ENCODE data around the gene MROH7. TPM values are rescaled to one million over a fixed set of nuclear protein-coding genes. Genes with fewer than 3 reads are reported as not detected.

Gene MROH7
- total and polyA plus RNA-seq, 9 of the 15 experiments (the other 6 are each of a cell fraction or from before 2014, with no cell fraction given), result not detected

DNA sequence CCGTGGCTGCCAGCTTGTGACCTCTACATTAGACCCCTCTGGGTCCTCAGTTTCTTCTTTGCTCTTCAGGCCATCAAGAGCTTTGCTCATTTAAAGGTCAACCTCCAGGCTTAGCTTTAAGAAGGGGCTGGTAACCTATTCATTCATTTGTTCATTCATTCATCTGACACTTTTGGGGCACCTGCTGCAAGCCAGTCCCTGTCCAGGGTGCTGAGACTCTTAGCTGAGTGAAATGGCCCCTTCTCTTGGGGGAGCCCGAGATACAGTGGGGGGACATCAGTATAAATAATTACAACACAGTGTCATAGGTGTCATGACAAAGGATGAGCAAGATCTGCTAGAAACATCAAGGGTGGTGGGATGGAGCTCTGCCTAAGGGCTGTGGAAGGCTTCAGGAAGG lies 63.6 kb downstream of the MROH7 start:
- H3K27me3 ChIP-seq (ENCODE audit: control insufficient read depth in 2 of 2, insufficient read depth in 2 of 2, low read length in 2 of 2), result peaks cover 29 to 63% of the 10 kb centered on the region in 2 experiments
- no peaks in the 10 kb centered on the region for H3K36me3 ChIP-seq (ENCODE audit: control insufficient read depth, insufficient read depth, low read length)
- no TSS peak for BruUV-seq (replicated peaks)
- 0% methylated on average over 2 of the region's 2 CpGs for WGBS (ENCODE audit: insufficient coverage, low coverage, missing lambda C conversion rate)
- H3K9me3 ChIP-seq (replicated peaks; ENCODE audit: control insufficient read depth, insufficient read depth, low read depth, low read length), result no peaks in the 10 kb centered on the region
- H3K79me2 ChIP-seq (ENCODE audit: control insufficient read depth, insufficient read depth, low read length), result no peaks in the 10 kb centered on the region
- H3K4me1 ChIP-seq (replicated peaks in 1 of 2; ENCODE audit: control insufficient read depth in 2 of 2, insufficient read depth in 2 of 2, low read length in 2 of 2), result no peaks in the 10 kb centered on the region
- no peak overlapping the region for H3K4me3 ChIP-seq
- no peak overlapping the region for H3K9ac ChIP-seq (ENCODE audit: insufficient read depth in 1 of 2, low read depth in 2 of 2, low read length in 2 of 2)
- FAIRE-seq, result peak; percentile 6
- ChIA-PET CTCF (ENCODE audit: low intra/inter-chr PET ratio) (no interaction called here), POLR2A (interaction anchor here (0.7 to 1.2 kb wide), 5 partner anchors 10 to 159 kb away, joined by 3 to 6 read pairs (median 3); partner anchors contain the start of gene TTC4)
- intact Hi-C loops (cut with micrococcal nuclease), result no loop called here
- no peaks in the 10 kb centered on the region for H3K9me1 ChIP-seq (ENCODE audit: control insufficient read depth, insufficient read depth, low read length)
- no peak overlapping the region for H3K27ac ChIP-seq (ENCODE audit: extremely low read depth, low read depth, low read length)
- peak; percentile 84 for TF ChIP-seq MIER1 (IDR thresholded peaks at IDR 0.05; ENCODE audit: low read depth)
- no peak for TF ChIP-seq KAT8 (IDR thresholded peaks at IDR 0.05; ENCODE audit: low read depth)
- peak; percentile 62; the same call in 1 of the 2 replicates for TF ChIP-seq ZNF24 (IDR thresholded peaks at IDR 0.05)
- TF ChIP-seq, protein P1, sequence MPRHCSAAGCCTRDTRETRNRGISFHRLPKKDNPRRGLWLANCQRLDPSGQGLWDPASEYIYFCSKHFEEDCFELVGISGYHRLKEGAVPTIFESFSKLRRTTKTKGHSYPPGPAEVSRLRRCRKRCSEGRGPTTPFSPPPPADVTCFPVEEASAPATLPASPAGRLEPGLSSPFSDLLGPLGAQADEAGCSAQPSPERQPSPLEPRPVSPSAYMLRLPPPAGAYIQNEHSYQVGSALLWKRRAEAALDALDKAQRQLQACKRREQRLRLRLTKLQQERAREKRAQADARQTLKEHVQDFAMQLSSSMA (CRISPR knock-in tag; IDR thresholded peaks at IDR 0.05), result no peak
- peak; percentile 87 for TF ChIP-seq EHMT2 (IDR thresholded peaks at IDR 0.05)
- TF ChIP-seq, protein P2, sequence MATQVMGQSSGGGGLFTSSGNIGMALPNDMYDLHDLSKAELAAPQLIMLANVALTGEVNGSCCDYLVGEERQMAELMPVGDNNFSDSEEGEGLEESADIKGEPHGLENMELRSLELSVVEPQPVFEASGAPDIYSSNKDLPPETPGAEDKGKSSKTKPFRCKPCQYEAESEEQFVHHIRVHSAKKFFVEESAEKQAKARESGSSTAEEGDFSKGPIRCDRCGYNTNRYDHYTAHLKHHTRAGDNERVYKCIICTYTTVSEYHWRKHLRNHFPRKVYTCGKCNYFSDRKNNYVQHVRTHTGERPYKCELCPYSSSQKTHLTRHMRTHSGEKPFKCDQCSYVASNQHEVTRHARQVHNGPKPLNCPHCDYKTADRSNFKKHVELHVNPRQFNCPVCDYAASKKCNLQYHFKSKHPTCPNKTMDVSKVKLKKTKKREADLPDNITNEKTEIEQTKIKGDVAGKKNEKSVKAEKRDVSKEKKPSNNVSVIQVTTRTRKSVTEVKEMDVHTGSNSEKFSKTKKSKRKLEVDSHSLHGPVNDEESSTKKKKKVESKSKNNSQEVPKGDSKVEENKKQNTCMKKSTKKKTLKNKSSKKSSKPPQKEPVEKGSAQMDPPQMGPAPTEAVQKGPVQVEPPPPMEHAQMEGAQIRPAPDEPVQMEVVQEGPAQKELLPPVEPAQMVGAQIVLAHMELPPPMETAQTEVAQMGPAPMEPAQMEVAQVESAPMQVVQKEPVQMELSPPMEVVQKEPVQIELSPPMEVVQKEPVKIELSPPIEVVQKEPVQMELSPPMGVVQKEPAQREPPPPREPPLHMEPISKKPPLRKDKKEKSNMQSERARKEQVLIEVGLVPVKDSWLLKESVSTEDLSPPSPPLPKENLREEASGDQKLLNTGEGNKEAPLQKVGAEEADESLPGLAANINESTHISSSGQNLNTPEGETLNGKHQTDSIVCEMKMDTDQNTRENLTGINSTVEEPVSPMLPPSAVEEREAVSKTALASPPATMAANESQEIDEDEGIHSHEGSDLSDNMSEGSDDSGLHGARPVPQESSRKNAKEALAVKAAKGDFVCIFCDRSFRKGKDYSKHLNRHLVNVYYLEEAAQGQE (IDR thresholded peaks at IDR 0.05; ENCODE audit: borderline replicate concordance), result peak; percentile 94
- TF ChIP-seq, protein P2 (CRISPR knock-in tag; IDR thresholded peaks at IDR 0.05; ENCODE audit: low read depth), result peak; percentile 83
- TF ChIP-seq FOXA1 (IDR thresholded peaks at IDR 0.05; ENCODE audit: borderline replicate concordance), result no peak
- in situ Hi-C loops (cut with MboI), result no loop called here
- no peak for DNase-seq (ENCODE audit: extremely low read depth in 1 of 4, low spot score in 3 of 4)
- peaks cover 17% of the 10 kb centered on the region for H4K20me1 ChIP-seq (replicated peaks; ENCODE audit: control insufficient read depth, insufficient read depth, low read length)
- no peak for ATAC-seq
- no peak overlapping the region for H3K4me2 ChIP-seq (ENCODE audit: insufficient read depth, low read length)
- no peak overlapping the region for H2AFZ ChIP-seq (ENCODE audit: low read depth, low read length)
